ENCODE results near the gene IL10RB.

IL10RB gene

GRCh38 chr21:33339135-33339534, 73.0 kb downstream of the IL10RB start:
- DNase-seq, result no peak

- DNase-seq, result no peak
Measured at GRCh38 chr21:33339918-33340317, 73.8 kb downstream of the IL10RB start.

- no peak for DNase-seq
Measured at GRCh38 chr21:33345751-33346238, 79.6 kb downstream of the IL10RB start.
